ENCODE results near the gene MED28.

- no peak for TF ChIP-seq CTCF (IDR thresholded peaks at IDR 0.05)
- TF ChIP-seq POLR2A (IDR thresholded peaks at IDR 0.05): no peak
These were observed 67.8 kb downstream of the MED28 start for GRCh38 chr4:17682222-17682566.
